PC-9 (cell line): Measurements from ENCODE around the gene FMC1.

Source experiments
- EZH2 ChIP-seq: fragments of 200-600 bp; sonication (generic); IDR thresholded peaks from 2 replicates; pipeline ENCODE4 v1.8.0; 2017; ENCODE audit warnings: antibody characterized with exemption, low read depth
- TF ChIP-seq, protein P1 (sequence below): fragments of 200-600 bp; sonication (generic); conservative IDR thresholded peaks from 2 replicates; pipeline ENCODE4 v1.6.1; 2017; ENCODE audit warnings: mixed run types, antibody characterized with exemption, mild to moderate bottlenecking, moderate library complexity

DNA sequence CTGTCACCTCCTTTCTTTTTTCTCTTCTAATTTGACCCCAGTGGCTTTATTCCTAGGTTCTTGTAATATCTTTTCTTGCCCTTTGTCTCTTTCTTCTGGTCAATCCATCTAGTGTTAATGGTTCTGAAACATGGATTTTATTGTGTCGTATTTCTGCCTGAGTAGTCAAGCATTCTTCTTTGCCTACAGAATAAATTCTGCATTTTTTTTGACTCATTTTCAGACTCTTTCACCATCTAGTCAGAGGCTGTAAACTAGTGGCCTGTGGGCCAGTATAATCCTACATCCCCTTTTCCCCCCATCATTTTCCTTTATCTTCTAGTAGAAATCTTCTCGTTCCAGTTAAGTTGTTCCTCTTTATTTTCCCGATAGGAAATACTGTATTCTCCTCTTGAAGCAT, 48.0 kb downstream of the FMC1 start:
- TF ChIP-seq, protein P1, sequence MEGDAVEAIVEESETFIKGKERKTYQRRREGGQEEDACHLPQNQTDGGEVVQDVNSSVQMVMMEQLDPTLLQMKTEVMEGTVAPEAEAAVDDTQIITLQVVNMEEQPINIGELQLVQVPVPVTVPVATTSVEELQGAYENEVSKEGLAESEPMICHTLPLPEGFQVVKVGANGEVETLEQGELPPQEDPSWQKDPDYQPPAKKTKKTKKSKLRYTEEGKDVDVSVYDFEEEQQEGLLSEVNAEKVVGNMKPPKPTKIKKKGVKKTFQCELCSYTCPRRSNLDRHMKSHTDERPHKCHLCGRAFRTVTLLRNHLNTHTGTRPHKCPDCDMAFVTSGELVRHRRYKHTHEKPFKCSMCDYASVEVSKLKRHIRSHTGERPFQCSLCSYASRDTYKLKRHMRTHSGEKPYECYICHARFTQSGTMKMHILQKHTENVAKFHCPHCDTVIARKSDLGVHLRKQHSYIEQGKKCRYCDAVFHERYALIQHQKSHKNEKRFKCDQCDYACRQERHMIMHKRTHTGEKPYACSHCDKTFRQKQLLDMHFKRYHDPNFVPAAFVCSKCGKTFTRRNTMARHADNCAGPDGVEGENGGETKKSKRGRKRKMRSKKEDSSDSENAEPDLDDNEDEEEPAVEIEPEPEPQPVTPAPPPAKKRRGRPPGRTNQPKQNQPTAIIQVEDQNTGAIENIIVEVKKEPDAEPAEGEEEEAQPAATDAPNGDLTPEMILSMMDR, result no peak
- no peak for TF ChIP-seq EZH2
